SH-SY5Y (cell line): ENCODE measurements around the gene MYO1E.

ENCODE experiments used
- GATA2 ChIP-seq: IDR thresholded peaks from 2 replicates; pipeline ENCODE4 v1.6.1; 2011; ENCODE audit warnings: mild to moderate bottlenecking, low read depth, low read length
- GATA3 ChIP-seq: IDR thresholded peaks from 2 replicates; pipeline ENCODE4 v1.6.1; 2011; ENCODE audit warnings: low read depth, mild to moderate bottlenecking, low read length, moderate library complexity

GRCh38 chr15:59153466-59153865 lies 219.2 kb downstream of the MYO1E start:
- TF ChIP-seq GATA3 (no peak), GATA2 (no peak)
